Natural killer cell (primary cell): ENCODE data around the gene PER2. TPM values are rescaled to one million over a fixed set of nuclear protein-coding genes. Genes with fewer than 3 reads are reported as not detected.

Experiments
- ATAC-seq, 3 donors: fragments of 150-1000 bp in 2 of 3; fragments of 200-7000 bp in 1 of 3; cut with Tn5 transposase; 1 replicate in 1 of 3; 2 replicates in 2 of 3; pipeline ENCODE4 v1.10.0; 2021; ENCODE audit warnings: mild to moderate bottlenecking in 2 of 3, moderate library complexity in 2 of 3
- DNase-seq, 2 donors: peaks; one replicate each; pipeline versions ENCODE4 v3.0.0 to v3.0.0-alpha.2; 2013 to 2021; ENCODE audit warnings: mixed read lengths in 1 of 2
- H3K27ac ChIP-seq: one replicate; pipeline ENCODE4 v1.5.1; 2013; ENCODE audit warnings: mild to moderate bottlenecking, low read length
- H3K27me3 ChIP-seq: one replicate; pipeline ENCODE4 v1.6.1; 2013; ENCODE audit warnings: low read length; ENCODE audit not compliant: control insufficient read depth, insufficient read depth
- H3K36me3 ChIP-seq: one replicate; pipeline ENCODE4 v1.6.1; 2013; ENCODE audit warnings: low read length; ENCODE audit not compliant: control insufficient read depth, insufficient read depth
- H3K4me1 ChIP-seq: one replicate; pipeline ENCODE4 v1.6.1; 2013; ENCODE audit warnings: low read length; ENCODE audit not compliant: control insufficient read depth, insufficient read depth
- H3K4me3 ChIP-seq: one replicate; pipeline ENCODE4 v1.5.1; 2013; ENCODE audit warnings: low read length
- H3K9me3 ChIP-seq: one replicate; pipeline ENCODE4 v1.6.1; 2013; ENCODE audit warnings: low read length; ENCODE audit not compliant: control insufficient read depth, insufficient read depth
- H3K27ac Mint-ChIP-seq, 2 donors: one replicate each; pipeline ENCODE4 v1.8.0; 2022; ENCODE audit warnings: mild to moderate bottlenecking in 2 of 2, mixed read lengths in 2 of 2, moderate library complexity in 1 of 2
- H3K27me3 Mint-ChIP-seq, 2 donors: one replicate each; pipeline ENCODE4 v1.8.0; 2022; ENCODE audit warnings: low read depth in 2 of 2, mixed read lengths in 2 of 2
- H3K36me3 Mint-ChIP-seq: one replicate; pipeline ENCODE4 v1.8.0; 2022; ENCODE audit warnings: mixed read lengths
- H3K4me1 Mint-ChIP-seq, 2 donors: one replicate each; pipeline ENCODE4 v1.8.0; 2022; ENCODE audit warnings: mixed read lengths in 2 of 2
- H3K4me3 Mint-ChIP-seq: one replicate; pipeline ENCODE4 v1.8.0; 2022; ENCODE audit warnings: mild to moderate bottlenecking, moderate library complexity, mixed read lengths
- H3K9me3 Mint-ChIP-seq, 2 donors: one replicate each; pipeline ENCODE4 v1.8.0; 2022; ENCODE audit warnings: mixed read lengths in 2 of 2
- whole genome bisulfite sequencing: methylation state at CpG from one replicate; pipeline ENCODE4 v1.1.7; 2013; ENCODE audit warnings: missing lambda C conversion rate; ENCODE audit not compliant: insufficient coverage; 5-methylcytosine and 5-hydroxymethylcytosine counted together
- intact Hi-C: fragments of 100-400 bp; cut with micrococcal nuclease; formaldehyde crosslinking; loops from one replicate; pipeline ENCODE4 v1.14.2; 2022
- total RNA-seq, 4 donors: library from RNA; stranded (reverse); fragments of 120-200 nt in 1 of 4; gene quantifications; one replicate each; pipeline versions ENCODE4 v1.2.3 to v1.2.4, GENCODE V29; 2013 to 2022
- TF ChIP-seq, protein P1 (sequence below): fragments of 200-600 bp; IDR thresholded peaks from one replicate; pipeline ENCODE4 v1.8.0; 2022; ENCODE audit warnings: antibody characterized with exemption

PER2 gene
- total RNA-seq, 3 donors from 2014 or later (not counting 1 experiment from before 2014, with no cell fraction given), result 26.3 to 32.9 (median 32.6) TPM

DNA sequence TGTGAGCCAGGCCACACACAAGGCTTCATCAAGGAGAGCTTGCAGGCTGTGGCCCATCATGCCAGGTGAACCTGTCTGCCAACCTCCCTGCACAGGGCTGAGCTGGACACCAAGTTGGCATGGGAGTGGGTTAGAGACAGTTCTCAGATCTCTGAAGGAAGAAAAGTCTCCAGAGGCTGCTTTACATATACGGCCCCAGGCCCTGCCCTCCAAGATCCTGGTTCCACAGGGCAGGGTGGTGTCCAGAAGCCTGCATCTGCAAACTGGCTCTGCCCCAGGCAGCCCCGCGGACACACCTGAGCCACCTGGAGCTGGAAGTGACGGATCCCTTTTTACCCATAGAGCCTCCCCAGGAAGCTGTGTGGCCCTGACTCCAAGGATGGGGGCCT lies 24.3 kb downstream of the PER2 start:
- Histone ChIP-seq H3K4me1 (peaks cover 3% of the 10 kb centered on the region), H3K36me3 (peaks cover 20% of the 10 kb centered on the region), H3K27ac (no peak overlapping the region), H3K4me3 (no peak overlapping the region), H3K27me3 (no peaks in the 10 kb centered on the region), H3K9me3 (no peaks in the 10 kb centered on the region)
- Mint-ChIP-seq H3K4me1 (peaks cover 4 to 7% of the 10 kb centered on the region in 2 donors), H3K27ac (no peak overlapping the region), H3K9me3 (no peaks in the 10 kb centered on the region), H3K36me3 (no peaks in the 10 kb centered on the region), H3K4me3 (no peak overlapping the region), H3K27me3 (no peaks in the 10 kb centered on the region)
- ATAC-seq (no peak), DNase-seq (no peak)
- WGBS, result 98% methylated on average over 4 of the region's 4 CpGs
- intact Hi-C loops, result no loop called here
- TF ChIP-seq, protein P1, sequence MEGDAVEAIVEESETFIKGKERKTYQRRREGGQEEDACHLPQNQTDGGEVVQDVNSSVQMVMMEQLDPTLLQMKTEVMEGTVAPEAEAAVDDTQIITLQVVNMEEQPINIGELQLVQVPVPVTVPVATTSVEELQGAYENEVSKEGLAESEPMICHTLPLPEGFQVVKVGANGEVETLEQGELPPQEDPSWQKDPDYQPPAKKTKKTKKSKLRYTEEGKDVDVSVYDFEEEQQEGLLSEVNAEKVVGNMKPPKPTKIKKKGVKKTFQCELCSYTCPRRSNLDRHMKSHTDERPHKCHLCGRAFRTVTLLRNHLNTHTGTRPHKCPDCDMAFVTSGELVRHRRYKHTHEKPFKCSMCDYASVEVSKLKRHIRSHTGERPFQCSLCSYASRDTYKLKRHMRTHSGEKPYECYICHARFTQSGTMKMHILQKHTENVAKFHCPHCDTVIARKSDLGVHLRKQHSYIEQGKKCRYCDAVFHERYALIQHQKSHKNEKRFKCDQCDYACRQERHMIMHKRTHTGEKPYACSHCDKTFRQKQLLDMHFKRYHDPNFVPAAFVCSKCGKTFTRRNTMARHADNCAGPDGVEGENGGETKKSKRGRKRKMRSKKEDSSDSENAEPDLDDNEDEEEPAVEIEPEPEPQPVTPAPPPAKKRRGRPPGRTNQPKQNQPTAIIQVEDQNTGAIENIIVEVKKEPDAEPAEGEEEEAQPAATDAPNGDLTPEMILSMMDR, result no peak

DNA sequence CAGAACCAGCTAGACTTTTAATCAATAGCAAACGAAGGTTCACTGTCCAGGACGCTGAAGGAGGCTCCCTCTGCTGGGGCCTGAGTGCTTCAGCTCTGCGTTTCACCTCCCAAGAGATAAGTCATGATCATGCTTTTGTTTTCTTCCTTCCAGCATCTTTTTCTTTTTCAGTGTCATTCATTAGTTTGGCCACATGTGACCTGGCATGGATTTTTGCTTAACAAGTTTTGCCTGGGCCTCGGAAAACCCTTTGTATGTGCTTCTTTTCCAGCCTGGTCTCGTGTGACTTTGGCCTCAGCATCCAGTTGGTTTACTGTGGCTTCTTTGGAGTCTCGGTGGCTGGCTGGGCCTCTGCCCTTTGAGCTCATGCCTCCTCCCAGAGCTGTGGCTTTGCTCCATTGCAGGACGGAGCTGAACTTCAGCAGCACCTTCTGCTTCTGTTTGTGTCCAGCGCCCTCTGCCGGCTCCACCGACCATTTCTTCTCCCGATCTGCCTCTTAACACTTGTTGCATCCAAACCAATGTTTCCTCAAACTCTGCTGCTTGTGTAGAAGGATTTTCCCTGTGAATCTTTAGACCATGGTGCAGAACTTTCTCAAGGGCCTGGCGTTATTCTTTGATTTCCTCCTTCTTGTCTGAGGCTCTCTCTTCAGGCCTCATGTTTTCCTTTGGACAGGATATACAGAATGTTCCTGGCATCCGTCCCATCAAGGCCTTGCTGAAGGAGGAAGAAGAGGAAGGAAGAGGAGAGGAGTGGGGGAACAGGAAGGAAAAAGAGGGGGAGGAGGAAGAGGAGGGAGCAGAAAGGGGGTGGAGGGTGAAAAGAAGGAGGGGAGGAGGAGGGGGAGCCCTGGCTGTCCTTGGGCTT lies 25.0 kb downstream of the PER2 start:
- Mint-ChIP-seq H3K36me3 (no peaks in the 10 kb centered on the region), H3K4me1 (peaks cover 4 to 7% of the 10 kb centered on the region in 2 donors), H3K27ac (no peak overlapping the region), H3K9me3 (no peaks in the 10 kb centered on the region), H3K4me3 (no peak overlapping the region), H3K27me3 (no peaks in the 10 kb centered on the region)
- no peaks in the 10 kb centered on the region for H3K27me3 ChIP-seq
- H3K36me3 ChIP-seq, result peaks cover 19% of the 10 kb centered on the region
- no peaks in the 10 kb centered on the region for H3K9me3 ChIP-seq
- intact Hi-C loops, result loop anchor here (1.0 kb wide), 2 partner anchors 103 to 405 kb away; no protein-coding TSS in a partner anchor
- H3K4me3 ChIP-seq, result no peak overlapping the region
- WGBS, result 46% methylated on average over 13 of the region's 13 CpGs
- DNase-seq, result peak; percentile 73 to 83
- H3K27ac ChIP-seq, result no peak overlapping the region
- ATAC-seq, result peak; percentile 70 to 77 (median 74)
- TF ChIP-seq, protein P1, result peak; percentile 79
- H3K4me1 ChIP-seq, result peaks cover 3% of the 10 kb centered on the region

DNA sequence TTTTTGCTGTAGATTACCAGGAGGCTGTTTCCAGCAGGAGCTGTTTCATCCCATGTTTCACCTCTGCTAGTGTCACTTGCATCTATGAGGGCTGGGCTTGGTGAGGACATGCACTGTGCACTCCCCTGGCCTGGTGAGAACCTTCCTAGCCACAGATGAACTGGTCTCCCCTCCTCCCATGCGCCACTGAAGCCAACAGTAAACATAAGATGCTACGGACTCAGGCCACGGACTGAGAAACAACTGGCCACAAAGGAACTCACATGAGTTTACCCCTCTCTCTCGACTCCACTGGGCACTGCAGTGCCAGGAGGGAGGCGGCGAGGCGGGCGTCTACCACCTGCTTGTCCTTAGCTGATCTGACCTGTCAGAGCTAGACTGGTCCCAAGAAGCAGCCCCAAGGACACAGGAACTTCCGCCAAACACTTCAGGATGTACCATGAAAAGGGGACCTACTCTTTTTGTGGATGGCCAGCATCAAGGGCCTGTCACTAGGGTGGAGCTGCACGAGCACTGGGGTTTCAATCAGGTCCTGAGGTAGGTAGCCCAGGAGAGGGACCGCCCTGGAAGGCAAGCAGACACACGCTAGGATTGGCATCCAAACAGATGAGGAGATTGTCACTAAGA lies 25.8 kb downstream of the PER2 start:
- peaks cover 3% of the 10 kb centered on the region for H3K4me1 ChIP-seq
- peaks cover 4 to 7% of the 10 kb centered on the region in 2 donors for H3K4me1 Mint-ChIP-seq
- H3K4me3 Mint-ChIP-seq, result no peak overlapping the region
- no peaks in the 10 kb centered on the region for H3K9me3 Mint-ChIP-seq
- 94% methylated on average over 12 of the region's 12 CpGs for WGBS
- ATAC-seq (no peak), DNase-seq (no peak)
- TF ChIP-seq, protein P1, result no peak
- H3K9me3 ChIP-seq, result no peaks in the 10 kb centered on the region
- no peak overlapping the region for H3K27ac Mint-ChIP-seq
- H3K36me3 ChIP-seq, result peaks cover 24% of the 10 kb centered on the region
- intact Hi-C loops, result loop anchor here (1.0 kb wide), 2 partner anchors 102 to 404 kb away; no protein-coding TSS in a partner anchor
- H3K27ac ChIP-seq, result no peak overlapping the region
- no peaks in the 10 kb centered on the region for H3K27me3 ChIP-seq
- no peaks in the 10 kb centered on the region for H3K36me3 Mint-ChIP-seq
- no peaks in the 10 kb centered on the region for H3K27me3 Mint-ChIP-seq
- no peak overlapping the region for H3K4me3 ChIP-seq
